GM18861 (cell line): ENCODE data around the gene RASGRF2.

Source experiments
- ATAC-seq: cut with Tn5 transposase; IDR thresholded peaks from one replicate; pipeline ENCODE4 v1.9.1; 2021; ENCODE audit not compliant: unreplicated experiment

The RASGRF2 gene

DNA sequence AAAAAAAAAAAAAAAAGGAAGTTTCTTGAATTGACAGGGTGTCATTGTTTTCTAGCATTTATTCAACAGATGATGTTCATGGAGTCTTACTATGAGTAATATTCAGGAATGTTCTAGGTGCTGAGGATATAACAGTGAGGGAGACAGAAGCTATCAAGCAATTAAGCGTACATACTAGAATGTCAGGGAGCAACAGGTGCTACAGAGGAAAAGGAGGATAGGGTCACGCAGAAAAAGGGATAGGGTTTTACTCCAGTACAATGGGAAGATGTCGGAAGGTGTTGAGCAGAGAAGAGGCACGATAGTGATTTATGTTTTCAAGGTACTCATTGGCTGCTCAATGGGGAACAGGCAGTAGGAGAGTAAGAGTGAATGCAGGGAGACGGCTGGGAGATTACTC, 6.6 kb upstream of the RASGRF2 start:
- no peak for ATAC-seq

DNA sequence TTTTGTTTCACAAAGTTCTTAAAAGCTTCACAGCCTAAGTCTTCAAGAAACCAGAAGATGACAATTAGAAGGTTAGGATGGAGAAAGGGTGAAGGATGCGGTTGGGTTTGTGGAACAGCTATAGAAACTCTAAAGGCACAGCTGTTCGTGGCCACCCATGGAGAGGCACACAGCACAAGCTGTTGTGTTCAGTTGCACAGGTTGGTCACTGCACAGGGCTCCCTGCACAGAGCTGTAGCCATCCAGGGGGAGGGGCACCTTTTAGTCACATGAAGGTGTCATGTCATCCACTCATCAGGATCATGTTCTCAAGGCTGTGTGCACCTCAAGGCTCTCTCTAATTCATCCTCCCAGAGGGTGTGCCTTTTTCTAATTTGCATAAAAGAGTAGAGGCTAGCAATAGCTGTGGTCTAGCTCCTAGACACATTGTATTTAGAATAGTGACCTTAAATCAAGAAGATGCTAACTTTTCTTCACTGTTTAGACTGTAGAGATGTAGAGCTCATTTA, 5.0 kb upstream of the RASGRF2 start:
- no peak for ATAC-seq

DNA sequence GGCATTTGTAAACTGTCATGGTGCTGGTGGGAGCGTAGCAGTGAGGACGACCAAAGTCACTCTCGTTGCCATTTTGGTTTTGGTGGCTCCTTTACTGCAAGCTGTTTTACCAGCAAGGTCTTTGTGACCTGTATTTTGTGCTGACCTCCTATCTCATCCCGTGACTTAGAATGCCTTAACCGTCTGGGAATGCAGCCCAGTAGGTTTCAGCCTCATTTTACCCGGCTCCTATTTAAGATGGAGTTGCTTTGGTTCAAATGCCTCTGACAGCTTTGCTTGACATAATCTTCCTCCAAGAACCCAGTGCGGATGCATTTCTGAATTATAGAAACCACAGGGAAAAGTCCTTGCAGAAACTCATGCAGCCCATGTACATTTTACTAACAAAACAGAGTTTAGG, 3.9 kb upstream of the RASGRF2 start:
- no peak for ATAC-seq

DNA sequence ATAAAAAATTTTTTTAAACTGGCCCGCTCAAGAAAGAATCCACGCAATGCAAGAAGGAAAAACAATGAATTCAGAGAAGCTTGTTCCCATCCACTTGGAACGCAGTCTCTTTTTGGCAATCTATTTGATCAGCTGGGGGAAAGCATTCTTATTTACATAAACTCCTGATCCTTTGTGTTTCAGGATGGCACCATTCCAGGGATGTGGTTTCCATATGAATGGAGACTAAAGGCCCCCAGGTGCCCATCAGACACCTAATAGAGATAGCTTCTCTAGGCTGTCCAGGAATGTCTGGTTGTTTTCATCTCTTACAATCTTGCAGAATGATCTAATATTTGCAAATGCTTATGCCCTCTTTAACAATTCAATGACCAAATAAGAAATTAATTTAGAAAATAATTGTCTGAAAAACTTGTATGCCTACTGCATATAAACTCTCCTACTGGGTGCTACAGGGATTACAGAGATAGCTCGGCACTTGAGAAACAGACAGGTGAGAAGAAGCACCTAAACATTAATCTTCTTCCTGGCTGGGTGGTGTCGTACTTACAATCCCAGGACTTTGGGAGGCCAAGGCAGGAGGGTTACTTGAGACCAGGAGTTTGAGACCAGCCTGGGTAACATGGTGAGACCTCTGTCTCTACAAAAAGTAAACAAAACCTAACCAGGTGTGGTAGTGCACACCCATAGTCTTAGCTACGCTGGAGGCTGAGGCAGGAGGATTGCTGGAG, 3.0 kb upstream of the RASGRF2 start:
- no peak for ATAC-seq

DNA sequence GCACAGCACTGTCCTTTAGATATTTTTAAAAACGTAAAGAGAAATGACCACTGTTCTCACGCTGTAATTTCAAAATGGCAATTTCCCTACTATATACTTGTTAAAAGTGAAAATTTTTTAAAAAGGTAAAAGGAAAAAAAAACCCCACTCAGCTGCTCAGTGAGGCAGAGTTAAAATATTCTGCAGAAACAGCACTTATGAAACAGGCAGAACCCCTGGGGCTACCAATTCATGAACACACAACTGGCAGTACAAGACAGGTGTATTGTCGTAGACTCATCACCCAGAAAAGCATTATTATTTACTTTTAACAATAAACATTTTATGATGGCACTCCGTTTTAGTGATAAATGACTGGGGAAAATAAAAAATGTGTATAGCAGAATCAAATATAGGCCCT, 1.5 kb upstream of the RASGRF2 start:
- ATAC-seq = no peak

DNA sequence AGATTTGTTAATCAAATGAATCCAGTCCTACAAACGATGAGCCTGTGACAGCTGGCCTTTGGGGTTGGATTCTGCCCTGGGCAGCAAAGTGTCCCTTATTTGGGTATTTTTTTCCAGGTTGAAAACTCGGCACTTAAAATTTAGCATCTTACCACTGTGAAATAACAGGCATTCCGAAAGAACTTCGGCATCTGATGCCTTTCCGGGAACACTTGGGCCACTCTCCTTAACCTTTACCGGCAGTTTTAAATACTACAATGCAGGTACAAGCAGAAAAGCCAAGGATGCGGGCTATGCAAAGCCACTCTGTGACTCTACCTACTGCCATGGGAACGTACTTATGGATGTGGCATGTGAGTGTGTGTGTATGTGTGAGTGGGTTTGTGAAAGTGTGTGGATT, 1.0 kb upstream of the RASGRF2 start:
- ATAC-seq = no peak

DNA sequence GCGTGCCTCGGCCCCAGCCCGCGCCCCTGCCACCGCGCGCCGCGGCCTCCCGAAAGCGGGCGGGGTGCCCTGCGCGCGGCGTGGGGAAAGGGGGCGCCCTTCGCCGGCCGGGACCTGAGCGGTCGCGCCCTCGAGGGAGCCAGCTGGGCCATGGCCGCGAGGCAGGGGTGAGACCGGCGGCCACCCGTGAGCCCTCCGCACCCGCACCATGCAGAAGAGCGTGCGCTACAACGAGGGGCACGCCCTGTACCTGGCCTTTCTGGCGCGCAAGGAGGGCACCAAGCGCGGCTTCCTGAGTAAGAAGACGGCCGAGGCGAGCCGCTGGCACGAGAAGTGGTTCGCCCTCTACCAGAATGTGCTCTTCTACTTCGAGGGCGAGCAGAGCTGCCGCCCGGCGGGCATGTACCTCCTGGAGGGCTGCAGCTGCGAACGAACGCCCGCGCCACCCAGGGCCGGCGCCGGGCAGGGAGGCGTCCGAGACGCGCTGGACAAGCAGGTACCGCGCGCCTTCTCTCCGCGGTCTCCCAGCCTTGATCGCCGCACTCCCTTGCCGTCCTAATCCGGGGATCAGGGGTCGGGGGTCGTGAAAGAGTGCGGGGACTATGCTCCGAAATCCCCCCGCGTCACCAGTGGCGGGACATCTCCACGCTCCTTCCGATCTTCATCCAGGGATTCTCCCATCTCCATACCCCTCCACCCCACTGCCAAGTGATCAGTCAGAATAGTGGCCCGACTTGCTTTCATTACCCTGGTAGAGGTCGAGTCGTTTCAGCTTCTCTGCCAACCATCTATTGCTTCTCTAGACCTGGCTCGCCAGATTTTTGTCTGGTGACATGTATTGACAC, 590 bp downstream of the RASGRF2 start:
- no peak for ATAC-seq

DNA sequence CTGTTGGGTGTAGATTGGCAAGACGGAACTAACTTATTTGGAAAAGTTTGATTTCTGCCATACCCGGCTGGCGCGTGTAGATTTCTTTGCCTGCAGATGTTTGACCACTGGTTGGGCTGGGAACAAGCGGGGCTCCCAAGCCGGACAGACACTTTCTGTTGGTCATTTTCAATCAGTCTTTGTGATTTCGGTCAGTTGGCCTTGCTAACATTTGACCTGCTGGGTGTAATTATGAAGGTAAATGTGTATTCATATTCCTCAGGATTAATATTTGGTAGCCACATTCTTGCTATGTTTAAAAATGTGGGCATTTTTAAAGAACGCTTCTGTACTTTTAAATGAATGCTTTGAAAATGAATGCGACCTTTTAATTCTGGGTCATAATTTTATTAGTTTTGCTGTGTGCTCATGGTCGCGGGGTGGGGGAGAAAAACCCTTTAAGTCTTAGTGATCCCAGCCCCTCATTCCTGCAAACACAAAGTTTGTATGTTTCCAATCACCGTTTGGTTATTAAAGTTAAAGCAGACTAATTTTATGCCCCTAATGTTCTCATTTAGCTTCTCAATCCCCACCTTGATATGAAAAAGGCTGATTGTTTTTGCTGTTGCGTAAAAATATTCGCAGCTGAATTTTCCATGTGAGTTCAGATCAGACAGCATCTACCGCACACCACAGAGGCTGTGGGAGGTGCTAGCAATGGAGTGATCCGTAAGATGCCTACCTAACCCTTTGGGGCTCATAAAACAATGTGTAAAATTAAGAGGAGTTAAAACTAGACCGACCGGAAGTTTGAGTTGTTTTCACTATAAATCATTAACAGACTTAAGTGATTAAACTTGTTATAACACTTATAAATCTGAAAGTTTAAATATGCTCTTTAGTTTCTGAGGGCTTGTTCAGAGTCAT, 1.5 kb downstream of the RASGRF2 start:
- no peak for ATAC-seq

DNA sequence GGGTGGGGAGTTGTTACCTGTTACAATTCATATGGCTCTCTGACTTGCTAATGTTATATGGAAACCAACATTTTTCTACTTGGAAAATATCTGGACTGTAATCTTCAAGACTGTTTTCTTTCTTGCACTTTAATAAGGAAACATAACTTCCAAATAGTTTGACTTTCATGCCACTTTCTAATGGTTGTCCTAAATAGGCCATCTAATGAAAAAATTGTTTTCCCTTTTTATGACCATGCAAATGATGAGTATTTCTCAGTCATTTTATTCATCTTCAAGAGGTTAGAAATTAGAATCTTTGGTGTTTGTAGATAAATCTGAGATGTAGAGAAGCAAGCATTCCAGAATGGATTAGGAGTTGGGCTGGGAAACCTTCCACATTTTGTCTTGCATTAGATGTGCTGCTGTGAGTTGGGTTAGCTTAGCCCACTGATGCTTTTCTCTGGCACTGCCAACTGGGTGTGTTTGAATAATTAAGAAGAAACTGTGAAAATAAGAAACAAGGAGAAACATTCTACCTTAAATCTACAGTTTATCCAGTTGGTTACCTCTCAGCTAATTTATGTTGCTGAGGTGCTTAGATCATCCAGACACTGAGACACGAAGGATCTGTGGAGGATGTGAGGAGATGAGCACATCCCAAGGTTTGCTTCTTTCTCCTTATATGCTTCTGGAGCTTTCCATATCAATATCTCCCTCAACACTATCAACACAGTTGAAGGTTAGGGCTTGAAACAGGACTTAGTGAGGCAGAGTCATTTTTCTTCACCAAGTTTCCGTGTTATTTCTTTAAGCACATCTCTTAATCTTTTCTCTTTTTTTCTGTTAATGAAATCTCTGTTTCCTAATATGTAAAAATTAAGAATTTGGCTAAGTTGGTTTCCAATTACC, 2.7 kb downstream of the RASGRF2 start:
- ATAC-seq = no peak

DNA sequence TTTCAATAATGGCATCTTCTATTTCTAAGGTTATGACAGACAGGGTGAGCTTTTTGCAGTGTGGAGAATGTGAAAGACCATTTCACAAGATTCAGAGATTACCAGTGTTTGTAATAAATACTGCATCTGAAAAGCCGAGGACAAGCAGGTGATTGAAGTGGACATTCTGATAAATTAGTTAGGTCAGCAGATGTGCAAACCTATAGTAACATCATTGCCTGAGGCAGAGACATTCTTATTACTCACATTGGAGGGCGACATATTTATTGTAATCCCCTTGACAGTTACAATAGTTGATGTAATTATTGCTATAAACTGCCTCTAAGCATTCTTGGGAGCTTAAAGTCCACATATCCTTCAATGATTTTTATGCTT, 3.3 kb downstream of the RASGRF2 start:
- ATAC-seq = no peak

DNA sequence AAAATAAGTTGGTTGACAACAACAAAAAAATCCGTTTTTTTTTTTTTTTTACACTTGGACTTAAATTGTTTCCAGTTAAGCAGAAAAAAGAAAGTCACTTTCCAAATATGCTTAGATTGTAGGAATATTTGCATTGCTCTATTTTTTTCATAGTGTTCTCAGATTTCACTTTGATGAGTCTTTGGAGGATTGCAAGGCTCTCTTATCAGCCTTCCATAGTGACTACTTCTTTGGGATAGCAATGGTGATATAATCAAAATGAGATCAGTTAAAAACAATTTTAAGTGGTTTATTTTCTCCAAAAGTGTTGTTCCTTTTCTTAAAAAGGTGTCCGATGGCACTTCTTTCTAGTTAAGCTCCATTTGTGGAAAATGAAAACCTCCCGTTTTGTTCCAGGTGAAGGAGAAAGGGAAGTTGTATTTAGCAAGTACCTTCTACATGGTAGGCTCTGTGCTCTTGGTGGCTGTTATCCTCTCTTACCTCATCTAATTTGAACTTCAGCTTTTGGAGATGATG, 3.9 kb downstream of the RASGRF2 start:
- no peak for ATAC-seq

DNA sequence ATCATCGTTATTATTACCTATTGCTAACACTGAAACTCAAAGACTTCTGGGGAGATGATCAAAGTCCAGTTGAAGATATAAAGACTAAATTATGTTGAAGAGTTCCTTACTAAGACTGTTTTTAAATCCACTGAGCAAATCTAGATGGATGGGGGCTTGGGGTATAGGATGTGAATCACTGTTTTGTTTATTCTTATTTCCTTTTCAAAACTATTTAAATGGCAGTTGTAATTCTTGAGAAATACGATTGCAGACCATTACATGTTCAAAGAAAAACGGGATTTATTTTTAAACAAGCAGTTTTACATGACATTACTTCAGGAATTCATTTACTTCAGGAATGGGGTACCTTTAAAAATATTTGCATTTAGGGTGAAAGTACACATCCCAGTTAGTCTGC, 4.3 kb downstream of the RASGRF2 start:
- ATAC-seq = no peak

DNA sequence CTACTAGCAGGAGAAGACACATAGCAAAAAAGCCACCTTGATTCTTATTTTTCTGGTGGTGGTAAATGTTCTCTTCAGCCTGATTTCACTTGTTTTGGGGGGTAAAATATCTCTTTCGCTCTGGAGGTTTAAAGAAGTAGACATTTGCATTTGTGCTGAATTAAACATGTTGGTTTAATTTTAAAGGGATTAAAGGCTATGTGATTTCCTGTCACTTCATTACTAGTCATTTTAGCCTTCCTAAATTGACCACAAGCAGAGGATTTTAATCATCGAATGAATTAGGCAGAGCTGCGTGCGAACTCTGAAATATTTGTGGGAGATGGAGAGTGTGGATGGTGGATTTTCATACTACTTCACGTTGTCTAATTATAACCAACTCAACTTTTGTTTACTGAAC, 4.8 kb downstream of the RASGRF2 start:
- no peak for ATAC-seq

DNA sequence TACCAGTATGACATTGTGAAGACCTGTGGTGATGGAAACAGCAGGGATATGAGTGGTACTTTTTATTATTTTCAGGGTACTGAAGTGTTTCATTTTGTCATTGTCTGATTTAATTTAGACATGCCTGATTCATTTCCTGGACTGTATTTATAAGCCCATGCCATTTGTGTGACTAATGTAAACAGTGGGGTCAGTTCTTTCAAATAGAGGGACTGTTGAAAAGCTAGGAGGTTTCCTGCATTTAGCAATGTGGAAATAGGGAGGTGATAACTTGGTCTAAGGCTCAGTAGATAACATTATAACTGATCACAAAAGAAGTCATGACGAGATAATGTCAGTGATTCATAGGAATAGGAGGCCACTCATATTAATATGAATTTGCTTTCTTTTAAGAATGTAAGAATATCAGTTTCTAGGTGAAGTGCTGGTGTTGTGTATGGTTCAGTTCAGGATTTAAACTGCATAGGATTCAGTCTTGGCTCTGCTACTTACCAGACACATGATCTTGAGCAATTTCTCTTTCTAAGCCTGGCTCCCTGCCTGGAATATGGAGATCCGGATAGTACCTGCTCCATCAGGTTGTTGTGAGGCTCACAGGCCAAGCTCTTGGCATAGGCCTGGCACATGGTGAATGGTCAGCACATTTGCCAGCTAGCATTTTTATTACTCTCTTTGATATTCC, 7.5 kb downstream of the RASGRF2 start:
- ATAC-seq = no peak

DNA sequence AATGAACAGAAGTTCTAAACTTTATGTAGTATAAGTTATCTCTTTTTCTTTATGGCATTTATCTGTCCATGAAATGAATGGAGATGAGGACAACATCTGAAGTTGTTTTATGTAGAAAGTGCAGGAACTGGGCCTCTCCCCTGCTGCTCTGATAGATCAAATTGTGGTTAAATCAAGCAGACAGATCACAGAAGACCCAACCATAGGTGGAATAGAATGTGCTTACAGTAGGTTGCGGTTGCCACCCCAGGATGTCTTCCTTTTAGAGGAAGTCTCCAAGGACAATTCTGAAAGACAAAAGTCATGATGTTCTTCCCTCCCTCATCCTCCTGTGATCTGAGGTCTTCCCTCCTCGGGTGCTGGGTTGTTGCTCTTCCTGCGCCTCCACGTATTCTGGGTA, 12.9 kb downstream of the RASGRF2 start:
- ATAC-seq = no peak

DNA sequence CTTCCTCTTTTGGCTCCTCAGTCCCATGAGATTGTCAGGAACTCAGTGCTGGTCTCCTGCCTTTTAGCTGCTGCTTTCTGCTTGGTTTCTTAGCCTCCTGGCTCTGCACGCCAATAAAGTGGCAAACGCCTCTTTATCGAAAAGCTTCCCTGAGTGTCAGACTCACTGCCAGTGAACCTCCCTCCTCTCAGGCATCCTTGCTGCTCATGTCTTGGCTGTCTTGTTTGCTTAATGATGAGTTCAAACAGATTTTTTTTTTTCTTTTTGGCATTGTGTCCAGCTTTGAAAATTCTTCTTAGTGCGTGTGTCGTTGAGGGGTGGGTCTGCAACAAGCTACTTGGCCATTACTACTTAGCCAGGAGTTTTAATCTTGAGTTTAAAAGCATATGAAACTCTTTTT, 14.9 kb downstream of the RASGRF2 start:
- no peak for ATAC-seq

DNA sequence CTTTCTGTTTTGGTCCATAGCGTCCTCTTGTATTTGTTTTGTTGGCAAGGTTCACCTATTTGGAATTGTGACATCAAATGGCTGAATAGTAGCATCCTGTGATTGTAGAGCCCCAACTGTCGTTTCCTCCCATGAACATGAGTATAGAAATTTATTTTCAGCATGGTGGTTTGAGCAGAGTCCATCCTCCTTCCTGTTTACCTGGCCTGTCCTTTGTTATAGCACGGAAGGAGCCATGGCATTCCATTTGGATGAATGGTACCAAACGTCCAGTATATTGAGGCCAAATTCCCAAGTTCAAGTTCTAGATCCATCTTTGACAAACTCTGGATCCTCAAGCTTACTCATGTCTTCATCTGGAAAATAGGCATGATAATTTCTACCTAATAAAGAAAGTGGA, 16.8 kb downstream of the RASGRF2 start:
- ATAC-seq = no peak

DNA sequence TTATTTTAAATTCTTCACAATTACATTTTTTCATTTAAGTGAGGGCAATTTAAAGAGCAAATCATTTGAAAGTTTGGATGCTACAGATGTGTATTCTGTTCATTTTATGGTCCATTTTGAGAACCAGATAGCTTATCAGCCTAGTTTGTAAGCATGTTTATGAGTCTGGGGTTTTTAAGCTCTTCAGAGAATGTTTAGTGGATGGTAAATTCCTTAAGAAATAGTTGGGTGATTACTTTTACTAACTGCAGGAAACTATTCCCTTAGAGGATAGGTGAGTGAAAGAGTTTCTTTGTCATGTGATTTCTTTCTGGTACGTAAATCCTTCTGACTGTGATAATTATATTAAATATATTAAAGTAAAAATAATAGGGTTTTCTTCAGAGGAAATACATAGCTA, 17.6 kb downstream of the RASGRF2 start:
- no peak for ATAC-seq

DNA sequence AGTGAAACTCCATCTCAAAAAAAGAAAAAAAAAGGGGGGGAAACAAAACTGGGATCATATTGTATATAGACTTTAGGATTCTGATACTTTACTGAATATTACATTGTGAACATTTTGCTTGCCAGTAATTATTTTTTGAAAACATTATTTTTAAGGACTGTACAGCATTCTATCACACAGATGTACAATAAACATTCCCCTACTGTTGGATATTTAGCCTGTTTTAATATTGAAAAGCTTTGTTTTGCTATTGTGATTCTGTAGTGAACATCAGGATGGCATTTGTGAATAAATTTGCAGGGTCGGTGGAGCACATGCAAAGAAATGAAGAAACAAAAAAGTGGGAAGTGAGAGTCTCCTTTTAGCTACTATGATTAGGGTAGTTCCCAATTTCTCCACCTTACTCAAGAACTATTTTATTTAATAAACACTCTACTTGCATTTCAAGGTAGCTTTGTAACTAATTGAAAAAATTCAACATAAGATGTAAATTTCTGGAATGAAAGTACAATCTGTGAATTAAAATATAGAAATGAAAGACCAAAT, 18.7 kb downstream of the RASGRF2 start:
- no peak for ATAC-seq
